Gastrocnemius medialis (tissue), 4 donors: ENCODE data around the gene COL25A1. TPM values are rescaled to one million over a fixed set of nuclear protein-coding genes. Genes with fewer than 3 reads are reported as not detected.

Source experiments
- ATAC-seq, 2 donors: fragments of 150-250 bp; one replicate each; pipeline ENCODE4 v1.9.1; 2016
- DNase-seq, 2 donors: peaks; one replicate each; pipeline ENCODE4 v3.0.0-alpha.2; 2019
- H3K27ac ChIP-seq, 4 donors: fragments of 200-600 bp; sonication (generic); 1 replicate in 1 of 4; 2 replicates in 3 of 4; pipeline ENCODE4 v1.5.1; 2016 to 2018; ENCODE audit warnings: mild to moderate bottlenecking in 2 of 4, moderate library complexity in 1 of 4
- H3K27me3 ChIP-seq, 3 donors: fragments of 200-600 bp; sonication (generic) in 2 of 3; 1 replicate in 1 of 3; 2 replicates in 2 of 3; pipeline versions ENCODE4 v1.5.1 to v1.6.0; 2016 to 2019; ENCODE audit warnings: mild to moderate bottlenecking in 1 of 3, moderate library complexity in 1 of 3
- H3K36me3 ChIP-seq, 2 donors: fragments of 200-600 bp; sonication (generic) in 1 of 2; one replicate each; pipeline ENCODE4 v1.5.1; 2017 to 2018
- H3K4me1 ChIP-seq, 2 donors: fragments of 200-600 bp; sonication (generic) in 1 of 2; one replicate each; pipeline ENCODE4 v1.5.1; 2016 to 2017; ENCODE audit warnings: mild to moderate bottlenecking in 2 of 2
- H3K4me3 ChIP-seq, 4 donors: fragments of 200-600 bp; sonication (generic) in 3 of 4; 1 replicate in 1 of 4; 2 replicates in 3 of 4; pipeline ENCODE4 v1.5.1; 2016 to 2019; ENCODE audit warnings: mild to moderate bottlenecking in 2 of 4
- H3K9me3 ChIP-seq, 3 donors: fragments of 200-600 bp; sonication (generic) in 2 of 3; 1 replicate in 1 of 3; 2 replicates in 2 of 3; pipeline ENCODE4 v1.5.1; 2016 to 2019
- CTCF ChIP-seq, 5 experiments: fragments of 450-650 bp in 3 of 5; fragments of 200-600 bp in 2 of 5; sonication (generic) in 2 of 5; IDR thresholded peaks in 4 of 5; conservative IDR thresholded peaks in 1 of 5; 1 replicate in 4 of 5; 2 replicates in 1 of 5; pipeline ENCODE4 v1.5.1; 2016 to 2019; ENCODE audit warnings: antibody characterized with exemption in 5 of 5, mild to moderate bottlenecking in 3 of 5, moderate library complexity in 3 of 5
- POLR2A ChIP-seq, 2 donors: fragments of 450-650 bp; IDR thresholded peaks; one replicate each; pipeline ENCODE4 v1.6.1; 2017; ENCODE audit warnings: antibody characterized with exemption in 2 of 2, mild to moderate bottlenecking in 2 of 2, moderate library complexity in 2 of 2
- in situ Hi-C, 4 donors: fragments of 200-750 bp; cut with MboI; loops; one replicate each; pipeline versions ENCODE4 v1.15.0 to v1.8.0; 2017; ENCODE audit warnings: low sequenced_read_pairs in 4 of 4
- intact Hi-C: fragments of 100-400 bp; cut with DNase I; formaldehyde crosslinking; loops from one replicate; pipeline ENCODE4 v1.15.1; 2023; ENCODE audit warnings: low total_unique reads
- total RNA-seq, 4 donors: library from RNA; depleted of rRNA; stranded (reverse); fragments of >200 nt; gene quantifications; one replicate each; pipeline versions ENCODE4 v1.1.0 to v1.2.3, GENCODE V29; 2016

Gene COL25A1
- total RNA-seq, 4 donors from 2014 or later: 0.27 to 2.0 (median 0.85) TPM; not detected in 1

- Histone ChIP-seq H3K27ac (no peak overlapping the region), H3K27me3 (no peaks in the 10 kb centered on the region), H3K36me3 (no peaks in the 10 kb centered on the region), H3K4me3 (no peak overlapping the region), H3K4me1 (no peaks in the 10 kb centered on the region), H3K9me3 (no peaks in the 10 kb centered on the region)
- DNase-seq (no peak), ATAC-seq (no peak)
- intact Hi-C loops: no loop called here
- TF ChIP-seq CTCF (IDR thresholded peaks at IDR 0.05 in 4 of 5, conservative IDR thresholded peaks at IDR 0.05 in 1 of 5): no peak
- no peak for TF ChIP-seq POLR2A (IDR thresholded peaks at IDR 0.05)
- in situ Hi-C loops: no loop called here
Measured at GRCh38 chr4:108889696-108890483, 412.6 kb downstream of the COL25A1 start.

DNA sequence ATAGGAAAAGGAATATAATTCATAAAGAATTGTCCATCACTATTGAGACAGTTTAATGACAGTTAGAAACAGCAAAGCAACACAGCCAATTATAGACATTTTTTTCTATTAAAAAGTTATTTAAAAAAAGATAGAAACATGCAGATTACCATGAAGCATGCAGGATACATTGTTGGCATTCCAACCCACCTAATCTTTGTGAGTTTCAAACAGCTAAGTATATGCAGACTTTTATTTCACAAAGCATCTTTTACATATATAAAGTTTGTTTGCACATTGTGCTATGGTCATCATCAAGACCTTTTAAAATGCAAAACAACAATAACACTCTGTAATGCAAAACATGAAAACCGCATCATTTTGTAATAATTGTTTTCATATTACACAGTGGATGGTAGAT lies 413.7 kb downstream of the COL25A1 start:
- ATAC-seq: no peak

GRCh38 chr4:108887034-108887433 lies 415.4 kb downstream of the COL25A1 start:
- DNase-seq: no peak
- Histone ChIP-seq H3K9me3 (no peaks in the 10 kb centered on the region), H3K27me3 (no peaks in the 10 kb centered on the region), H3K27ac (no peak overlapping the region), H3K36me3 (no peaks in the 10 kb centered on the region), H3K4me1 (no peaks in the 10 kb centered on the region), H3K4me3 (no peak overlapping the region)
- in situ Hi-C loops: no loop called here
- no peak for TF ChIP-seq POLR2A (IDR thresholded peaks at IDR 0.05)
- no peak for TF ChIP-seq CTCF (IDR thresholded peaks at IDR 0.05 in 4 of 5, conservative IDR thresholded peaks at IDR 0.05 in 1 of 5)
- intact Hi-C loops: no loop called here
- ATAC-seq: no peak

More for the DNA sequence above, 413.7 kb downstream of the COL25A1 start:
- in situ Hi-C loops (no loop called here), intact Hi-C loops (no loop called here)
- no peak for DNase-seq
- TF ChIP-seq CTCF (IDR thresholded peaks at IDR 0.05 in 4 of 5, conservative IDR thresholded peaks at IDR 0.05 in 1 of 5): no peak
- TF ChIP-seq POLR2A (IDR thresholded peaks at IDR 0.05): no peak
- Histone ChIP-seq H3K4me1 (no peaks in the 10 kb centered on the region), H3K27ac (no peak overlapping the region), H3K36me3 (no peaks in the 10 kb centered on the region), H3K27me3 (no peaks in the 10 kb centered on the region), H3K4me3 (no peak overlapping the region), H3K9me3 (no peaks in the 10 kb centered on the region)

GRCh38 chr4:108885211-108885610 lies 417.2 kb downstream of the COL25A1 start:
- Histone ChIP-seq H3K27ac (no peak overlapping the region), H3K9me3 (no peaks in the 10 kb centered on the region), H3K4me1 (no peaks in the 10 kb centered on the region), H3K4me3 (no peak overlapping the region), H3K27me3 (no peaks in the 10 kb centered on the region), H3K36me3 (no peaks in the 10 kb centered on the region)
- in situ Hi-C loops (no loop called here), intact Hi-C loops (no loop called here)
- no peak for DNase-seq
- no peak for TF ChIP-seq CTCF (IDR thresholded peaks at IDR 0.05 in 4 of 5, conservative IDR thresholded peaks at IDR 0.05 in 1 of 5)
- no peak for TF ChIP-seq POLR2A (IDR thresholded peaks at IDR 0.05)
- ATAC-seq: no peak
